Measurements from ENCODE around the gene FTSJ3.

DNA sequence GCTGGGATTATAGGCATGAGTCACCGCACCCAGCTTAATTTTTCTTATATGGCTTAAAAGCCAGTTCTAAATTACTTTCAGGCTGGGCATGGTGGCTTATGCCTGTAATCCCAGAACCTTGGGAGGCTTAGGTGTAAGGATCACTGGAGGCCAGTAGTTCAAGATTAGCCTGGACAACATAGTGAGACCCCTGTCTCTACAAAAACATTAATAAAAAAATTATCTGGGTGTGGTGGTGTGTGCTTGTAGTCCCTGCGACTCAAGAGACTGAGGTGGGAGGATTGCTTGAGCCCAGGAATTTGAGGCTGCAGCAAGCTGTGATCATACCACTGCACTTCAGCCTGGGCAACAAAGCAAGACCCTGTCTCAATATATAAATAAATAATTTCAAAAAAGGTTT lies 25.8 kb upstream of the FTSJ3 start:
- TF ChIP-seq, protein P1, sequence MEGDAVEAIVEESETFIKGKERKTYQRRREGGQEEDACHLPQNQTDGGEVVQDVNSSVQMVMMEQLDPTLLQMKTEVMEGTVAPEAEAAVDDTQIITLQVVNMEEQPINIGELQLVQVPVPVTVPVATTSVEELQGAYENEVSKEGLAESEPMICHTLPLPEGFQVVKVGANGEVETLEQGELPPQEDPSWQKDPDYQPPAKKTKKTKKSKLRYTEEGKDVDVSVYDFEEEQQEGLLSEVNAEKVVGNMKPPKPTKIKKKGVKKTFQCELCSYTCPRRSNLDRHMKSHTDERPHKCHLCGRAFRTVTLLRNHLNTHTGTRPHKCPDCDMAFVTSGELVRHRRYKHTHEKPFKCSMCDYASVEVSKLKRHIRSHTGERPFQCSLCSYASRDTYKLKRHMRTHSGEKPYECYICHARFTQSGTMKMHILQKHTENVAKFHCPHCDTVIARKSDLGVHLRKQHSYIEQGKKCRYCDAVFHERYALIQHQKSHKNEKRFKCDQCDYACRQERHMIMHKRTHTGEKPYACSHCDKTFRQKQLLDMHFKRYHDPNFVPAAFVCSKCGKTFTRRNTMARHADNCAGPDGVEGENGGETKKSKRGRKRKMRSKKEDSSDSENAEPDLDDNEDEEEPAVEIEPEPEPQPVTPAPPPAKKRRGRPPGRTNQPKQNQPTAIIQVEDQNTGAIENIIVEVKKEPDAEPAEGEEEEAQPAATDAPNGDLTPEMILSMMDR (IDR thresholded peaks at IDR 0.05; ENCODE audit: insufficient read depth, low read length) = no peak
- TF ChIP-seq GABPA (IDR thresholded peaks at IDR 0.05; ENCODE audit: low read depth) (no peak), POLR2AphosphoS5 (IDR thresholded peaks at IDR 0.05; ENCODE audit: low read depth) (no peak), SPI1 (IDR thresholded peaks at IDR 0.05; ENCODE audit: borderline replicate concordance, low read depth) (no peak)

Data from HL-60 (cell line).